Kidney glomerular epithelial cell (primary cell): ENCODE measurements around the gene GAPT.

Experiments used
- DNase-seq: peaks from one replicate; lab custom pipeline; 2025; lab: John Stamatoyannopoulos, UW

GAPT gene

GRCh38 chr5:58491216-58491892, at the start of gene GAPT:
TSS of gene GAPT (plus strand) at chr5:58491435. CDS start at chr5:58494537, 3,102 bp downstream.
- no peak for DNase-seq

GRCh38 chr5:58444805-58445204, 46.4 kb upstream of the GAPT start:
- no peak for DNase-seq

GRCh38 chr5:58446024-58446423, 45.2 kb upstream of the GAPT start:
- no peak for DNase-seq

DNA sequence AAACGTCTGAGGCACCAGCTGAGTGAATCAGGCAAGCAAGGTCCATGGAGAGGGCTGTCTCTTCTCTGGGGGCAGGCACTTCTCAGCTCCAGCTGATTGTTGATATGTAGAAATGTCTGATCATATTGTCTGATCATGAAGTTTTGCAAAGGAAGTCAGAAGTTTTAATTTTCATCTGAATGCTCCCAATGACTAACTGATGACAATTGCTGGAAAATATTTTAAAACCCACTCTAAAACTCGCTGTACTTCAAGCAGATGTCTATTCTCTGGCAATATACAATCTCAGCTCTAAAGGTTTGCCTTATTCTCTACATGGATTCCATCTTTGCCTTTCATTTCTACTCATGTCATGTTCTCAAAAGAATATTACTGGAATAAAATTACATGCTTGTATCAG, 44.0 kb upstream of the GAPT start:
- DNase-seq: no peak

- no peak for DNase-seq
Observed at GRCh38 chr5:58450018-58450417, 41.2 kb upstream of the GAPT start.

DNA sequence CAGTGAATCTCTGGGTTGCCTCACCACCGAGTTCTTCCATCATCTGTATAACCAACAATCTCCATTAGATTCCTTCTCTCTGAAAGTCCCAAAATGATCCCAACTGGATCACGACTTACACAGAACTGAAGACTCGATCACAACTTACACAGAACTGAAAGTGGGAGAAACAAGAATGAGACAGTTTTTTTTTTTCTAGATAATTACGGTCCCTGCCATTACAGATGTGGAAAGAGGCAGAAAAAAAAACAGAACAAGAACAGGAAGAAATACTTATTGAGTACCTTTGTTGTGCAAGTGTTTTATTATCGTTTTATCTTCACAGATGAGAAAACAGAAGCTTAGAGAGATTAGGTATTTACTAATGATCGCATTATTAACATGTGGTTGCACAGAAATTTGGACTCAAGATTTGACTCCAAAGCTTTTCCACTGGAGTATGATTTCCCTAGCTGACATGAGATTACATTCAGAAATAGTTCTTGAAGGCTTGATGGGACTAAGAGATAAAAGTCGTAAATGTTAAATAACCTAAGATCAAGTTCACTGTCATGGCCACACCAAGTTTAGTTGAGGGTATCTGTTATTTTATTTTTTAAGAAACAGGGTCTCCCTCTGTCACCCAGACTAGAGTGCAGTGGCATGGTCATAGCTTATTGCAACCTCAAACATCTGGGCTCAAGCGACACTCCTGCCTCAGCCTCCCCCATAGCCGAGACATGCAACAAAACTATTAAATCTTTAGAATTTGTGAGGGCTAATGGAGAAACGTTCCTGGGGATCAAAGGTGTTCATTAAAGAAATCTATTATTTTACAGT, 40.2 kb upstream of the GAPT start:
- peak; percentile 74 for DNase-seq

DNA sequence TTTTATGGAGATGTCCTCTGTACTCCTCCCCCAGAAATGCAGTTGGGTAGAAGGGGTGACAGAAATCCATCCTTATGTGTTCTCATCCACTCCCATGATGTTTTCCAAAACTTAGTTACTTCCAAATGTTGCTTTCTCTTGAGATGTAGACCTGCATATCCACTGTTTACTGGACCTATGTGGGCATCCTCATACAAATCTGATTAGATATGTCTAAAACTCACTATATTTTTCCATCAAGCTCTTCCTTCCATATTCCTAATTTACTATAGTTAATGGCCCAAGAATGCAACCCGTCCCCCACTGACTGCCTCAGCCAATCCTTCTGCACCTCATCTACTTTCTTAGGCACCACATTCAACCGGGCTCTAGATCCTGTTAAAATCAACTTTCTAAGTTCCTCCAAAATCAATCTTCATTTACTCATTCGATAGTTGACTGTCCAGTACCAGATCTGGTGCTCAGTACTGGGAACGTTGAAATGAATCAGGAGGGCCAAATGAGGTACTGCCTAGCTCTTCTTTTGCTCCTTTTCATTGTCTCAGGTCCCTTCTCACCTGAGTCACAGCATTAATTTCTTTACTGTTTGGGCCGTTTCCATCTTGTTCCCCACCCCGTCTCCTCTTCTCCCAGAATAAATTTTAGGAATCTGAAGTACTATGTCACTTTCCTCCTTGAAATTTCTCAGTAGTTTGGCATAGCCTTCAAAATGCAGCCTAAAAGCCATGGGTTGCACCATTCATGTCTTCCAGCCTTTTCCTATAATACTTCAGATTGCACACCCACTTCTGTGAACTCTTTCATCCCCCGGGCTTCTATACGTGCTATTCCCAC, 39.3 kb upstream of the GAPT start:
- peak; percentile 61 for DNase-seq

DNA sequence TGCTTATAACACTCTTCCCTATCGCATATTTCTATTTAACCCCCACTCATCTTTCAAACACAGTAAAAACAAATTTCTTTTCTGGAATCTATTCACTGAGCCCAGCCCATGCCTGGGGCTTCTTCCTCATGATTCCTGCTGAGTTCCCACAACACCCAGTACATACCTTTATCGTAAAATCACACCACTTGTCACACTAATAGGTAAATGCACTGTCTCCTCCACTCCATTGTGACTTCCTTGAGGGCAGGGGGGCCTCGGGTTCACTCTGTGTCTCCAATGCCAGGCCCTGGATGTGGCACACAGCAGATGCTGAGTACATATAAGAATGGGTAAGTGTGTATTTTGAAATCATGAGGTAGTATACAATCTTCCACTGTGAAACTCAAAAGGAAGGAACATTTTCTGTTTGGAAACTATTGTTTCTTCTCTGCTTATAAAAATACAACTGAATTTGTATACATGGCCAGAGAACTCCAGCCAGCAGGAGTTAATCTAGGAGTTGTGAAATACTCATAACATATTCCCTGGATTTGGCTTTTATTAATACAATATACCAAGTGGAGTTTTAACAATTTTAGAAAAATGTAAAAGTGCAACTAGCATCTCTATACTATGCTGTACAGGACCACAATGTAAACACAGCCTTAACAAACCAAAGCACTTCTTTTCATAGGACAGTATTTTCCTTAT, 38.5 kb upstream of the GAPT start:
- DNase-seq: no peak

GRCh38 chr5:58453306-58453705, 37.9 kb upstream of the GAPT start:
- no peak for DNase-seq

- DNase-seq: no peak
Observed at GRCh38 chr5:58454025-58454424, 37.2 kb upstream of the GAPT start.

DNA sequence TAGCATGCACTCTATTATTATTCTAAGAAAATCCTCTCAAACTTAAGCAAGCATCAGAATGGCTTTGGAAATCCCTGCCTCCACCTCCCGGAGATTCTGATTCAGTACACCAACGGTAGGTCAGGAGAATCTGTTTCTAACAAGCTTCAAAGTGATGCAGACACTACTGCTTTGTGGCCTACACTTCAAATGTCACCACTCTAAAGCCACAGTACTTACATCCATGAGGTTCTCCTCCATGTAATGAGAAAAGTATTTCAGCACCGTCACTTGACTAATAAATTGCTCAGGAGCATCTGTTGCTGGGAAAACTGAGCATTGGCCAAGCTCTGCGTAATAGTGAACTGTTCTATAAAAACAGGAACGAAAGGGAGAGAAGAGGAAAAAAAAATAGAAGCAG, 36.2 kb upstream of the GAPT start:
- no peak for DNase-seq

DNA sequence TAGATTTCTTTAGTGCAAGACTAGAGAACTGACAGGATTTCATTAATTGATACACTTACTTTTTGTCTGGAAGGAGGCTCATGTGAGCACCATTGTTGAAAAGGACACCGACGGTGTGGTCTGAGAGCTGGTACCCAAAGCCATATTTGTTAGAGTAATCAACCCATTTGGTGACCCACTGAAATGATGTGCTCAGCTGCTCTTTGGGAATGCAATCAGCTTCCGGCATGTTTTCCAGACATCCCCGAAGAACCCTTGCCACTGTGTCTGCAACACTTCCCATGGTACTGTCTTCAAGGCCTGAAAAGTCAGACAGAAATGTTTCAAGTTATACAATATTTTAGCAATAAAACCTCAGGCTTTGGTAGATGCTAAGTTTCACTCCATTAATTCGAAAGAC, 35.8 kb upstream of the GAPT start:
- no peak for DNase-seq

GRCh38 chr5:58456026-58456425, 35.2 kb upstream of the GAPT start:
- no peak for DNase-seq

GRCh38 chr5:58456486-58456885, 34.7 kb upstream of the GAPT start:
- no peak for DNase-seq

- DNase-seq: peak; percentile 39
Observed at GRCh38 chr5:58457050-58457449, 34.2 kb upstream of the GAPT start.

- no peak for DNase-seq
Observed at GRCh38 chr5:58458141-58458742, 33.0 kb upstream of the GAPT start.

DNA sequence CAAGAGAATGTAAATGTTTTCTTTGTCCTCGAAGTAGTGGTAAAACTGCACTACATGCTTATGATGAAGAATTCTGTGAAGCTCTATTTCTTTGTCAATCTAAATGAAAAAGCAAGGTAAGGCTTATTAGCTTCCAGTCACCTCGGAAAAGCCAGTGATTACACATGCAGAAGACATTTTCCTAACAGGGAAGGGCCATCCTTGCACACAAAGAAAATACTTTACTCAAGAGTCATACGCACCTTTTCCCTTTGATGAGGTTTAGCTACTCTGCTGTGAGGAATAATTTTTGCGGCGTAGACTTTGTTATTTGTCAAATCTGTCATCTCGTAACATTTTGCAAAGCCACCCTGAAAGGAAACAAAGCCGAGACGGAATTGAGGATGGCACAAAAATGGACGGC, 32.5 kb upstream of the GAPT start:
- no peak for DNase-seq

DNA sequence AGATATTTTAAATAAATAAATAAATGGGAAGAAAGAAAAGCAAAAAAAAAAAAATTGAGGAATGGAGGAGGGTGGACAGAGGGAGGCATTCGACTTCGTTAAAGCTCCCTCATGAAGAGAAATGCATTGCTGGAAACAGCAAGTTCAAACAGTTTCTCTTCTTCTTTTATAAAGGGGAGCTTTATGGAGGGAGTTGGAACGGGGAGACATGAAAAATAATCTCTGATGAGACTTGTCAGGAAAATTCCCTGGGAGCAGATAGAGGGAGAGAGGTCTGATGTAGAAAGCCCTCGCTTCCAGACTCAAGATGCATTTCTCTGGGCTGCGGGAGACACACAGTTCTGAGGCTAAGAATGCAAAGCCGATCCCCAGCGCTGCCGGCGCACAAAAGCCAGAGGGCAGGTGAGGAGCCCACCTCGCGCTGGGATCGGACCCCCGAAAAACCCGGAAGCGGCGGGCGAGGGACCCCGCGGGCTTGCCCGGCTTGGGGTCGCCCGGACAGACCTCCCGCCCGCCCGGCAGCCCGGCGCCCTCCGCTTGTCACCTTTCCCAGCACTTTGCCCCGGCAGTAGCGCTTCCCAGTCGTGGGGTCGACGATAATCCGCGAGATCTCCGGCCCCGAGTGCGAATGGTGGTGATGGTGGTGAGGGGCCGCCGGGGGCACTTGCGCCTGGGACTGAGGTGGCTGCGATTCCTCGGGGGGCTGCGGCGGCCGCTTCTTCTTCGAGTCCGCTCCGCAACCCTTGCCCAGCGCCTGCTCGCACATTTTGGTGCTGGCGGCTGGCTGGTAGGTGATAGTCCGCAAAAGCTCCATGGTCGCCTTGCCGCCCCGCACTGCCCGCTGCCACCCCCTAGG, 31.9 kb upstream of the GAPT start:
- peak; percentile 56 for DNase-seq

DNA sequence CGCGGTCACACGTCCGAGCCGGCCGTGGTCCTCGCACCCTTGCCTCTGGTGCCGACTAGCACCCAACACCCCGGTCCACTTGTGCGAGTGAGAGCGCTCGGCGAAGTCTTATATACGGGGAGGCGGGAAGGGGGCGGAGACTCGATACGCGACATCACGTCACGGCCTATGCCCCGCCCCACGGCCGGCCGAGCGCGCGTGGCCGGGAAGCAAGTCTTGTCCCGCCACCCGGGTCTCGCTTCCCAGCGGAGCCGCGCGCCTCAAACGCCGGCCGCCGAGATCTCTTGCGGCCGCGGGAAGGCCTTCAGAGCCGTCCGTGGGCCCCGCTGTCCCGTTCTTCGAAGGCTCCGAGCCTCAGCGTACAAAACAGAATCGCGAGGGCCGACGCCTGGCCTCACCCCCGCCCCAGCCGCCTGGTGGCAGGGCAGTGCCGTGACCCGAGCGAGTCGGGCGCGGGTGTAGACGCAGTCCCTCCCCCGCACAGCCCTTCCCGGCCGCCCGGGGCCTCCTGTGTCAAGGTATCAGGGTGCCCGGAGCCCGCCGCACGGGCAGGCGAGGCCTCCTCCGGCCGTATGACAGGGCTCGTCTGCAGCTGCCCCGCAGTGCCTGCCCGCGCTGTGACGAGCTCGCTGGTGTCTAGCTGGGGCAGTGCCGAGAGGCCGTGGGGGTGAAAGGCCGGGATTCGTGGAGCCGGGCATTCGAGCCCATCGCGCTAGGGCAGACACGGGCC, 31.1 kb upstream of the GAPT start, which contains the start of gene PLK2:
Gene PLK2 (minus strand): TSS at position 85 of the 730 bp plus-strand sequence. CDS start 127 bp downstream, outside the sequence.
- DNase-seq: peak; percentile 79
